K562 (cell line): ENCODE results near the gene BCAN. TPM values are rescaled to one million over a fixed set of nuclear protein-coding genes. Genes with fewer than 3 reads are reported as not detected.

Experiments
- HDAC2 ChIP-seq: fragments of 450-650 bp; IDR thresholded peaks from 2 replicates; pipeline ENCODE4 v1.6.1; 2016; ENCODE audit warnings: mild to moderate bottlenecking
- MBD2 ChIP-seq: sonication (generic); IDR thresholded peaks from 2 replicates; pipeline ENCODE4 v1.6.1; 2016; ENCODE audit warnings: low read depth, borderline replicate concordance
- RBM17 ChIP-seq: fragments of 200-400 bp; formaldehyde crosslinking; IDR thresholded peaks from 2 replicates; pipeline ENCODE4 v1.6.1; 2017; ENCODE audit warnings: low read depth, mild to moderate bottlenecking, low read length, borderline replicate concordance
- ZNF274 ChIP-seq: IDR thresholded peaks from 2 replicates; pipeline ENCODE4 v1.6.1; 2011; ENCODE audit warnings: low read depth, mild to moderate bottlenecking, low read length, moderate library complexity, borderline replicate concordance
- ZNF41 ChIP-seq: fragments of 250-450 bp; sonication (Bioruptor Pico); conservative IDR thresholded peaks from 2 replicates; pipeline ENCODE4 v1.4.0; 2020; ENCODE audit warnings: mild to moderate bottlenecking
- polyA plus RNA-seq, 8 experiments: library from polyadenylated mRNA; depleted of rRNA in 4 of 8; stranded (reverse) in 5 of 8; unstranded in 3 of 8; fragments of >200 nt; fragmentation: Nextera tagmentation in 2 of 8; fragmentation: Illumina TruSeq in 1 of 8; extraction: Ambion mirVana in 2 of 8; extraction: Trizol in 1 of 8; gene quantifications; 2 replicates each; pipeline versions ENCODE4 v1.2.1 to v1.2.3, GENCODE V29; 2011 to 2014; ENCODE audit warnings: inconsistent platforms in 1 of 8, missing spikeins in 1 of 8
- total RNA-seq, 7 experiments: library from RNA; depleted of rRNA in 6 of 7; stranded (reverse); fragments of >200 nt in 6 of 7; fragmentation: Illumina TruSeq in 2 of 7; extraction: Trizol in 2 of 7; gene quantifications; 2 replicates each; pipeline versions ENCODE4 v1.2.1 to v1.2.3, GENCODE V29; 2011 to 2021; ENCODE audit warnings: low replicate concordance in 1 of 7
- TF ChIP-seq, protein P1 (sequence below): sonication (generic); formaldehyde crosslinking; IDR thresholded peaks from 2 replicates; pipeline ENCODE4 v1.8.0; 2023; ENCODE audit warnings: missing genetic modification reagents, mild to moderate bottlenecking, borderline replicate concordance
- TF ChIP-seq, protein P2 (sequence below), 2 experiments: fragments of 450-650 bp in 1 of 2; IDR thresholded peaks; 2 replicates each; pipeline ENCODE4 v1.6.1; 2011 to 2017; ENCODE audit warnings: low read depth in 2 of 2, antibody characterized with exemption in 1 of 2, borderline replicate concordance in 1 of 2, low read length in 1 of 2, mild to moderate bottlenecking in 1 of 2, mixed read lengths in 1 of 2; ENCODE audit not compliant: control insufficient read depth in 1 of 2
- TF ChIP-seq, protein P3 (sequence below): fragments of 250-450 bp; sonication (Bioruptor Pico); IDR thresholded peaks from 2 replicates; pipeline ENCODE4 v1.8.0; 2022; ENCODE audit warnings: moderate library complexity, mild to moderate bottlenecking, inconsistent platforms
- TF ChIP-seq, protein P4 (sequence below): fragments of 200-800 bp; sonication (Bioruptor generic); IDR thresholded peaks from 2 replicates; pipeline ENCODE4 v1.6.1; 2016; ENCODE audit warnings: missing genetic modification characterization, missing compliant biosample characterization

BCAN gene
- total and polyA plus RNA-seq, 9 of the 15 experiments (the other 6 are each of a cell fraction or from before 2014, with no cell fraction given): 0.04 to 0.33 (median 0.14) TPM; not detected in 5

- TF ChIP-seq, protein P1, sequence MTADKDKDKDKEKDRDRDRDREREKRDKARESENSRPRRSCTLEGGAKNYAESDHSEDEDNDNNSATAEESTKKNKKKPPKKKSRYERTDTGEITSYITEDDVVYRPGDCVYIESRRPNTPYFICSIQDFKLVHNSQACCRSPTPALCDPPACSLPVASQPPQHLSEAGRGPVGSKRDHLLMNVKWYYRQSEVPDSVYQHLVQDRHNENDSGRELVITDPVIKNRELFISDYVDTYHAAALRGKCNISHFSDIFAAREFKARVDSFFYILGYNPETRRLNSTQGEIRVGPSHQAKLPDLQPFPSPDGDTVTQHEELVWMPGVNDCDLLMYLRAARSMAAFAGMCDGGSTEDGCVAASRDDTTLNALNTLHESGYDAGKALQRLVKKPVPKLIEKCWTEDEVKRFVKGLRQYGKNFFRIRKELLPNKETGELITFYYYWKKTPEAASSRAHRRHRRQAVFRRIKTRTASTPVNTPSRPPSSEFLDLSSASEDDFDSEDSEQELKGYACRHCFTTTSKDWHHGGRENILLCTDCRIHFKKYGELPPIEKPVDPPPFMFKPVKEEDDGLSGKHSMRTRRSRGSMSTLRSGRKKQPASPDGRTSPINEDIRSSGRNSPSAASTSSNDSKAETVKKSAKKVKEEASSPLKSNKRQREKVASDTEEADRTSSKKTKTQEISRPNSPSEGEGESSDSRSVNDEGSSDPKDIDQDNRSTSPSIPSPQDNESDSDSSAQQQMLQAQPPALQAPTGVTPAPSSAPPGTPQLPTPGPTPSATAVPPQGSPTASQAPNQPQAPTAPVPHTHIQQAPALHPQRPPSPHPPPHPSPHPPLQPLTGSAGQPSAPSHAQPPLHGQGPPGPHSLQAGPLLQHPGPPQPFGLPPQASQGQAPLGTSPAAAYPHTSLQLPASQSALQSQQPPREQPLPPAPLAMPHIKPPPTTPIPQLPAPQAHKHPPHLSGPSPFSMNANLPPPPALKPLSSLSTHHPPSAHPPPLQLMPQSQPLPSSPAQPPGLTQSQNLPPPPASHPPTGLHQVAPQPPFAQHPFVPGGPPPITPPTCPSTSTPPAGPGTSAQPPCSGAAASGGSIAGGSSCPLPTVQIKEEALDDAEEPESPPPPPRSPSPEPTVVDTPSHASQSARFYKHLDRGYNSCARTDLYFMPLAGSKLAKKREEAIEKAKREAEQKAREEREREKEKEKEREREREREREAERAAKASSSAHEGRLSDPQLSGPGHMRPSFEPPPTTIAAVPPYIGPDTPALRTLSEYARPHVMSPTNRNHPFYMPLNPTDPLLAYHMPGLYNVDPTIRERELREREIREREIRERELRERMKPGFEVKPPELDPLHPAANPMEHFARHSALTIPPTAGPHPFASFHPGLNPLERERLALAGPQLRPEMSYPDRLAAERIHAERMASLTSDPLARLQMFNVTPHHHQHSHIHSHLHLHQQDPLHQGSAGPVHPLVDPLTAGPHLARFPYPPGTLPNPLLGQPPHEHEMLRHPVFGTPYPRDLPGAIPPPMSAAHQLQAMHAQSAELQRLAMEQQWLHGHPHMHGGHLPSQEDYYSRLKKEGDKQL (CRISPR knock-in tag): no peak
- TF ChIP-seq, protein P2, sequence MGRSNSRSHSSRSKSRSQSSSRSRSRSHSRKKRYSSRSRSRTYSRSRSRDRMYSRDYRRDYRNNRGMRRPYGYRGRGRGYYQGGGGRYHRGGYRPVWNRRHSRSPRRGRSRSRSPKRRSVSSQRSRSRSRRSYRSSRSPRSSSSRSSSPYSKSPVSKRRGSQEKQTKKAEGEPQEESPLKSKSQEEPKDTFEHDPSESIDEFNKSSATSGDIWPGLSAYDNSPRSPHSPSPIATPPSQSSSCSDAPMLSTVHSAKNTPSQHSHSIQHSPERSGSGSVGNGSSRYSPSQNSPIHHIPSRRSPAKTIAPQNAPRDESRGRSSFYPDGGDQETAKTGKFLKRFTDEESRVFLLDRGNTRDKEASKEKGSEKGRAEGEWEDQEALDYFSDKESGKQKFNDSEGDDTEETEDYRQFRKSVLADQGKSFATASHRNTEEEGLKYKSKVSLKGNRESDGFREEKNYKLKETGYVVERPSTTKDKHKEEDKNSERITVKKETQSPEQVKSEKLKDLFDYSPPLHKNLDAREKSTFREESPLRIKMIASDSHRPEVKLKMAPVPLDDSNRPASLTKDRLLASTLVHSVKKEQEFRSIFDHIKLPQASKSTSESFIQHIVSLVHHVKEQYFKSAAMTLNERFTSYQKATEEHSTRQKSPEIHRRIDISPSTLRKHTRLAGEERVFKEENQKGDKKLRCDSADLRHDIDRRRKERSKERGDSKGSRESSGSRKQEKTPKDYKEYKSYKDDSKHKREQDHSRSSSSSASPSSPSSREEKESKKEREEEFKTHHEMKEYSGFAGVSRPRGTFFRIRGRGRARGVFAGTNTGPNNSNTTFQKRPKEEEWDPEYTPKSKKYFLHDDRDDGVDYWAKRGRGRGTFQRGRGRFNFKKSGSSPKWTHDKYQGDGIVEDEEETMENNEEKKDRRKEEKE (IDR thresholded peaks at IDR 0.05; ENCODE audit: borderline replicate concordance in 1 of 2, control insufficient read depth in 1 of 2, low read depth in 2 of 2, low read length in 1 of 2): no peak
- TF ChIP-seq ZNF41 (CRISPR knock-in tag) (no peak), ZNF274 (no peak), HDAC2 (0 out of 2 replicates have a peak, but pooled peaks have one; percentile 12), RBM17 (no peak), MBD2 (peak; percentile 69; the same call in 1 of the 2 replicates)
- TF ChIP-seq, protein P3, sequence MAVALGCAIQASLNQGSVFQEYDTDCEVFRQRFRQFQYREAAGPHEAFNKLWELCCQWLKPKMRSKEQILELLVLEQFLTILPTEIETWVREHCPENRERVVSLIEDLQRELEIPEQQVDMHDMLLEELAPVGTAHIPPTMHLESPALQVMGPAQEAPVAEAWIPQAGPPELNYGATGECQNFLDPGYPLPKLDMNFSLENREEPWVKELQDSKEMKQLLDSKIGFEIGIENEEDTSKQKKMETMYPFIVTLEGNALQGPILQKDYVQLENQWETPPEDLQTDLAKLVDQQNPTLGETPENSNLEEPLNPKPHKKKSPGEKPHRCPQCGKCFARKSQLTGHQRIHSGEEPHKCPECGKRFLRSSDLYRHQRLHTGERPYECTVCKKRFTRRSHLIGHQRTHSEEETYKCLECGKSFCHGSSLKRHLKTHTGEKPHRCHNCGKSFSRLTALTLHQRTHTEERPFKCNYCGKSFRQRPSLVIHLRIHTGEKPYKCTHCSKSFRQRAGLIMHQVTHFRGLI: no peak
- TF ChIP-seq, protein P4, sequence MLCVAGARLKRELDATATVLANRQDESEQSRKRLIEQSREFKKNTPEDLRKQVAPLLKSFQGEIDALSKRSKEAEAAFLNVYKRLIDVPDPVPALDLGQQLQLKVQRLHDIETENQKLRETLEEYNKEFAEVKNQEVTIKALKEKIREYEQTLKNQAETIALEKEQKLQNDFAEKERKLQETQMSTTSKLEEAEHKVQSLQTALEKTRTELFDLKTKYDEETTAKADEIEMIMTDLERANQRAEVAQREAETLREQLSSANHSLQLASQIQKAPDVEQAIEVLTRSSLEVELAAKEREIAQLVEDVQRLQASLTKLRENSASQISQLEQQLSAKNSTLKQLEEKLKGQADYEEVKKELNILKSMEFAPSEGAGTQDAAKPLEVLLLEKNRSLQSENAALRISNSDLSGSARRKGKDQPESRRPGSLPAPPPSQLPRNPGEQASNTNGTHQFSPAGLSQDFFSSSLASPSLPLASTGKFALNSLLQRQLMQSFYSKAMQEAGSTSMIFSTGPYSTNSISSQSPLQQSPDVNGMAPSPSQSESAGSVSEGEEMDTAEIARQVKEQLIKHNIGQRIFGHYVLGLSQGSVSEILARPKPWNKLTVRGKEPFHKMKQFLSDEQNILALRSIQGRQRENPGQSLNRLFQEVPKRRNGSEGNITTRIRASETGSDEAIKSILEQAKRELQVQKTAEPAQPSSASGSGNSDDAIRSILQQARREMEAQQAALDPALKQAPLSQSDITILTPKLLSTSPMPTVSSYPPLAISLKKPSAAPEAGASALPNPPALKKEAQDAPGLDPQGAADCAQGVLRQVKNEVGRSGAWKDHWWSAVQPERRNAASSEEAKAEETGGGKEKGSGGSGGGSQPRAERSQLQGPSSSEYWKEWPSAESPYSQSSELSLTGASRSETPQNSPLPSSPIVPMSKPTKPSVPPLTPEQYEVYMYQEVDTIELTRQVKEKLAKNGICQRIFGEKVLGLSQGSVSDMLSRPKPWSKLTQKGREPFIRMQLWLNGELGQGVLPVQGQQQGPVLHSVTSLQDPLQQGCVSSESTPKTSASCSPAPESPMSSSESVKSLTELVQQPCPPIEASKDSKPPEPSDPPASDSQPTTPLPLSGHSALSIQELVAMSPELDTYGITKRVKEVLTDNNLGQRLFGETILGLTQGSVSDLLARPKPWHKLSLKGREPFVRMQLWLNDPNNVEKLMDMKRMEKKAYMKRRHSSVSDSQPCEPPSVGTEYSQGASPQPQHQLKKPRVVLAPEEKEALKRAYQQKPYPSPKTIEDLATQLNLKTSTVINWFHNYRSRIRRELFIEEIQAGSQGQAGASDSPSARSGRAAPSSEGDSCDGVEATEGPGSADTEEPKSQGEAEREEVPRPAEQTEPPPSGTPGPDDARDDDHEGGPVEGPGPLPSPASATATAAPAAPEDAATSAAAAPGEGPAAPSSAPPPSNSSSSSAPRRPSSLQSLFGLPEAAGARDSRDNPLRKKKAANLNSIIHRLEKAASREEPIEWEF (CRISPR knock-in tag): no peak
Measured at GRCh38 chr1:156623946-156624813, 17.7 kb upstream of the BCAN start (continued).
